Small intestine (tissue), 16 donors: ENCODE data around the gene RPS6KL1. TPM values are rescaled to one million over a fixed set of nuclear protein-coding genes. Genes with fewer than 3 reads are reported as not detected.

Experiments
- DNase-seq, 2 donors: peaks; one replicate each; pipeline versions ENCODE4 v3.0.0 to v3.0.0-alpha.2; 2013
- FAIRE-seq: peaks from 2 replicates; lab custom pipeline; 2012; peaks lifted over from hg19 to GRCh38; lab: Jason Lieb, UNC
- H3K27ac ChIP-seq, 3 donors: one replicate each; pipeline ENCODE4 v1.5.1; 2013; ENCODE audit warnings: low read length in 2 of 3, mild to moderate bottlenecking in 2 of 3, control low read depth in 1 of 3, inconsistent platforms in 1 of 3, low read depth in 1 of 3, moderate library complexity in 1 of 3
- H3K27me3 ChIP-seq, 3 donors: one replicate each; pipeline ENCODE4 v1.6.1; 2013; ENCODE audit warnings: low read length in 3 of 3, inconsistent platforms in 1 of 3; ENCODE audit not compliant: control insufficient read depth in 3 of 3, insufficient read depth in 3 of 3
- H3K36me3 ChIP-seq, 3 donors: one replicate each; pipeline ENCODE4 v1.6.1; 2013; ENCODE audit warnings: low read length in 3 of 3, inconsistent platforms in 1 of 3, low read depth in 1 of 3, mild to moderate bottlenecking in 1 of 3, moderate library complexity in 1 of 3; ENCODE audit not compliant: control insufficient read depth in 3 of 3, insufficient read depth in 2 of 3
- H3K4me1 ChIP-seq, 3 donors: one replicate each; pipeline ENCODE4 v1.6.1; 2013; ENCODE audit warnings: low read length in 2 of 3, inconsistent platforms in 1 of 3, low read depth in 1 of 3, mild to moderate bottlenecking in 1 of 3, moderate library complexity in 1 of 3; ENCODE audit not compliant: control insufficient read depth in 3 of 3, insufficient read depth in 2 of 3
- H3K4me3 ChIP-seq, 3 donors: one replicate each; pipeline ENCODE4 v1.5.1; 2013; ENCODE audit warnings: low read length in 3 of 3, control low read depth in 1 of 3, inconsistent platforms in 1 of 3, low read depth in 1 of 3, mild to moderate bottlenecking in 1 of 3, moderate library complexity in 1 of 3
- H3K9me3 ChIP-seq, 2 donors: one replicate each; pipeline ENCODE4 v1.6.1; 2013; ENCODE audit warnings: low read depth in 1 of 2, low read length in 1 of 2; ENCODE audit not compliant: control insufficient read depth in 2 of 2, insufficient read depth in 1 of 2
- WGBS, 3 donors: extraction: QIAGEN DNeasy Blood & Tissue Kit; methylation state at CpG; one replicate each; pipeline ENCODE4 v1.1.7; 2013; 5-methylcytosine and 5-hydroxymethylcytosine counted together
- long read RNA-seq, 10 donors: transcript quantifications; one replicate each; lab custom pipeline, GENCODE V29; 2026
- polyA plus RNA-seq, 4 donors: library from polyadenylated mRNA; stranded (reverse) in 3 of 4; unstranded in 1 of 4; fragments of 200-250 nt in 3 of 4; fragments of 120-200 nt in 1 of 4; gene quantifications; one replicate each; pipeline versions ENCODE4 v1.2.1 to v1.2.3, GENCODE V29; 2013
- donor health status: healthy with polysubstance abuse.
- donor health status: control.
- donor health status: control.
- donor health status: Bipolar disorder and iron deficiency.
- donor health status: healthy.

The RPS6KL1 gene
- polyA plus RNA-seq = 1 to 10 TPM; 1.8 to 3.5 (median 3.0) TPM
- long read RNA-seq, donor 1 = 0 reads
- long read RNA-seq, donor 2 = 0 reads
- long read RNA-seq, donor 3 = 0 reads
- long read RNA-seq, donor 4 = 0 reads
- long read RNA-seq, donor 5 = 0 reads
- long read RNA-seq, donor 6 = 0 reads
- long read RNA-seq, donor 7 = 0 reads
- long read RNA-seq, donor 8 = 0 reads
- long read RNA-seq, donor 9 = 0 reads
- long read RNA-seq, donor 10 = 0 reads

- H3K27me3 ChIP-seq = peaks cover 0 to 3% (median 0%) of the 10 kb centered on the region in 3 donors
- peak within 1 kb of the TSS; percentile 47 to 73 (median 53) for H3K4me3 ChIP-seq
- H3K36me3 ChIP-seq = peaks cover 0 to 2% (median 0%) of the 10 kb centered on the region in 3 donors
- H3K9me3 ChIP-seq = no peaks in the 10 kb centered on the region
- FAIRE-seq (no peak), DNase-seq (peak; percentile 85 to 92)
- 0 to 9% (median 7%) methylated on average over 38 to 51 of the region's 51 CpGs for WGBS, 3 donors
- H3K27ac ChIP-seq = peak within 1 kb of the TSS in 1 of 3 donors; percentile 5
- H3K4me1 ChIP-seq = no peaks in the 10 kb centered on the region
Measured at GRCh38 chr14:74922752-74923401, at the start of gene RPS6KL1. TSS of gene RPS6KL1 (minus strand) at chr14:74923260. CDS start at chr14:74921541, 1,719 bp downstream.

GRCh38 chr14:74968811-74969210 lies 45.8 kb upstream of the RPS6KL1 start:
- no peaks in the 10 kb centered on the region for H3K9me3 ChIP-seq
- H3K4me3 ChIP-seq = no peak overlapping the region
- no peak overlapping the region for H3K27ac ChIP-seq
- no peak for FAIRE-seq
- H3K27me3 ChIP-seq = no peaks in the 10 kb centered on the region
- no peak for DNase-seq
- H3K36me3 ChIP-seq = no peaks in the 10 kb centered on the region
- 57 to 81% (median 79%) methylated on average over 1 of the region's 1 CpG for WGBS, 3 donors
- peaks cover 0 to 4% (median under 1%) of the 10 kb centered on the region in 3 donors for H3K4me1 ChIP-seq

- Histone ChIP-seq H3K27me3 (no peaks in the 10 kb centered on the region), H3K4me3 (no peak overlapping the region), H3K27ac (no peak overlapping the region), H3K9me3 (no peaks in the 10 kb centered on the region), H3K4me1 (no peaks in the 10 kb centered on the region), H3K36me3 (no peaks in the 10 kb centered on the region)
- no peak for DNase-seq
- WGBS, 3 donors = 62 to 71% (median 71%) methylated on average over 5 of the region's 5 CpGs
- no peak for FAIRE-seq
Measured at GRCh38 chr14:74965486-74966153, 42.6 kb upstream of the RPS6KL1 start.

GRCh38 chr14:74964787-74965485 lies 41.9 kb upstream of the RPS6KL1 start:
- no peak overlapping the region for H3K4me3 ChIP-seq
- H3K36me3 ChIP-seq = no peaks in the 10 kb centered on the region
- FAIRE-seq = no peak
- no peaks in the 10 kb centered on the region for H3K27me3 ChIP-seq
- no peak for DNase-seq
- H3K4me1 ChIP-seq = no peaks in the 10 kb centered on the region
- H3K27ac ChIP-seq = no peak overlapping the region
- H3K9me3 ChIP-seq = no peaks in the 10 kb centered on the region
- 57 to 70% (median 63%) methylated on average over 4 of the region's 4 CpGs for WGBS, 3 donors

- Histone ChIP-seq H3K9me3 (no peaks in the 10 kb centered on the region), H3K27me3 (no peaks in the 10 kb centered on the region), H3K27ac (no peak overlapping the region), H3K4me1 (no peaks in the 10 kb centered on the region), H3K4me3 (no peak overlapping the region), H3K36me3 (no peaks in the 10 kb centered on the region)
- FAIRE-seq (no peak), DNase-seq (no peak)
- 55 to 63% (median 61%) methylated on average over 9 of the region's 9 CpGs for whole genome bisulfite sequencing, 3 donors
Measured at GRCh38 chr14:74963705-74964271, 40.7 kb upstream of the RPS6KL1 start.

- Histone ChIP-seq H3K36me3 (no peaks in the 10 kb centered on the region), H3K4me3 (no peak overlapping the region), H3K27me3 (no peaks in the 10 kb centered on the region), H3K4me1 (no peaks in the 10 kb centered on the region), H3K9me3 (no peaks in the 10 kb centered on the region), H3K27ac (no peak overlapping the region)
- no peak for FAIRE-seq
- 66 to 70% (median 68%) methylated on average over 12 of the region's 12 CpGs for WGBS, 3 donors
- DNase-seq = no peak
Measured at GRCh38 chr14:74963178-74963704, 40.2 kb upstream of the RPS6KL1 start.

GRCh38 chr14:74962493-74962892 lies 39.4 kb upstream of the RPS6KL1 start:
- DNase-seq (no peak), FAIRE-seq (no peak)
- Histone ChIP-seq H3K4me3 (no peak overlapping the region), H3K9me3 (no peaks in the 10 kb centered on the region), H3K36me3 (no peaks in the 10 kb centered on the region), H3K27me3 (no peaks in the 10 kb centered on the region), H3K27ac (no peak overlapping the region), H3K4me1 (no peaks in the 10 kb centered on the region)
- 73 to 75% (median 73%) methylated on average over 8 of the region's 8 CpGs for WGBS, 3 donors

GRCh38 chr14:74962046-74962445 lies 39.0 kb upstream of the RPS6KL1 start:
- no peak overlapping the region for H3K4me3 ChIP-seq
- FAIRE-seq (no peak), DNase-seq (no peak)
- H3K4me1 ChIP-seq = no peaks in the 10 kb centered on the region
- H3K36me3 ChIP-seq = no peaks in the 10 kb centered on the region
- no peak overlapping the region for H3K27ac ChIP-seq
- H3K27me3 ChIP-seq = no peaks in the 10 kb centered on the region
- WGBS, 3 donors = 60 to 76% (median 76%) methylated on average over 11 of the region's 11 CpGs
- H3K9me3 ChIP-seq = no peaks in the 10 kb centered on the region
